Mesendoderm (in vitro differentiated cells): ENCODE measurements around the gene PRKCB.

ENCODE experiments used
- DNase-seq: peaks from one replicate; pipeline ENCODE4 v3.0.0; 2013
- H2AK5ac ChIP-seq: 2 replicates; pipeline ENCODE4 v1.6.1; 2013; ENCODE audit warnings: low read length, inconsistent platforms
- H2BK120ac ChIP-seq: 2 replicates; pipeline ENCODE4 v1.6.1; 2013; ENCODE audit warnings: low read depth, mild to moderate bottlenecking, low read length, moderate library complexity, mixed read lengths
- H2BK15ac ChIP-seq: replicated peaks from 2 replicates; pipeline ENCODE4 v1.6.1; 2013; ENCODE audit warnings: low read depth, mild to moderate bottlenecking, moderate library complexity
- H2BK5ac ChIP-seq: 2 replicates; pipeline ENCODE4 v1.6.1; 2013; ENCODE audit warnings: low read length, inconsistent platforms
- H3K18ac ChIP-seq: 2 replicates; pipeline ENCODE4 v1.6.1; 2013; ENCODE audit warnings: mild to moderate bottlenecking, low read length, mixed read lengths
- H3K23ac ChIP-seq: one replicate; pipeline ENCODE4 v1.6.1; 2013; ENCODE audit warnings: low read length
- H3K27ac ChIP-seq: 2 replicates; pipeline ENCODE4 v1.5.1; 2013; ENCODE audit warnings: low read depth, mild to moderate bottlenecking, inconsistent platforms, low read length, moderate library complexity
- H3K27me3 ChIP-seq: 2 replicates; pipeline ENCODE4 v1.6.1; 2013; ENCODE audit warnings: low read length, control low read depth, mild to moderate bottlenecking, inconsistent platforms; ENCODE audit not compliant: insufficient read depth, poor library complexity
- H3K36me3 ChIP-seq: 2 replicates; pipeline ENCODE4 v1.6.1; 2013; ENCODE audit warnings: low read length, inconsistent platforms; ENCODE audit not compliant: control insufficient read depth, insufficient read depth
- H3K4ac ChIP-seq: one replicate; pipeline ENCODE4 v1.6.1; 2013; ENCODE audit warnings: low read depth, mild to moderate bottlenecking, low read length, moderate library complexity
- H3K4me1 ChIP-seq: 2 replicates; pipeline ENCODE4 v1.6.1; 2013; ENCODE audit warnings: low read depth, low read length, inconsistent platforms; ENCODE audit not compliant: control insufficient read depth
- H3K4me2 ChIP-seq: 2 replicates; pipeline ENCODE4 v1.6.1; 2013; ENCODE audit warnings: low read length
- H3K4me3 ChIP-seq: 2 replicates; pipeline ENCODE4 v1.5.1; 2013; ENCODE audit warnings: mild to moderate bottlenecking, low read length
- H3K56ac ChIP-seq: one replicate; pipeline ENCODE4 v1.6.1; 2013; ENCODE audit warnings: low read length
- H3K79me1 ChIP-seq: 2 replicates; pipeline ENCODE4 v1.6.1; 2013; ENCODE audit warnings: low read length, inconsistent platforms
- H3K79me2 ChIP-seq: 2 replicates; pipeline ENCODE4 v1.6.1; 2013; ENCODE audit warnings: mild to moderate bottlenecking, low read length; ENCODE audit not compliant: control insufficient read depth, insufficient read depth
- H3K9ac ChIP-seq: 2 replicates; pipeline ENCODE4 v1.6.1; 2013; ENCODE audit warnings: low read length, inconsistent platforms
- H4K5ac ChIP-seq: one replicate; pipeline ENCODE4 v1.6.1; 2013; ENCODE audit warnings: low read length
- H4K8ac ChIP-seq: one replicate; pipeline ENCODE4 v1.6.1; 2013; ENCODE audit warnings: low read depth, mild to moderate bottlenecking, control low read depth, low read length, moderate library complexity
- WGBS: extraction: QIAGEN DNeasy Blood & Tissue Kit; methylation state at CpG from one replicate; pipeline ENCODE4 v1.1.7; 2013; ENCODE audit warnings: low lambda C conversion rate, missing lambda C conversion rate; ENCODE audit not compliant: insufficient coverage; ENCODE audit errors: extremely low coverage; 5-methylcytosine and 5-hydroxymethylcytosine counted together

Gene PRKCB

DNA sequence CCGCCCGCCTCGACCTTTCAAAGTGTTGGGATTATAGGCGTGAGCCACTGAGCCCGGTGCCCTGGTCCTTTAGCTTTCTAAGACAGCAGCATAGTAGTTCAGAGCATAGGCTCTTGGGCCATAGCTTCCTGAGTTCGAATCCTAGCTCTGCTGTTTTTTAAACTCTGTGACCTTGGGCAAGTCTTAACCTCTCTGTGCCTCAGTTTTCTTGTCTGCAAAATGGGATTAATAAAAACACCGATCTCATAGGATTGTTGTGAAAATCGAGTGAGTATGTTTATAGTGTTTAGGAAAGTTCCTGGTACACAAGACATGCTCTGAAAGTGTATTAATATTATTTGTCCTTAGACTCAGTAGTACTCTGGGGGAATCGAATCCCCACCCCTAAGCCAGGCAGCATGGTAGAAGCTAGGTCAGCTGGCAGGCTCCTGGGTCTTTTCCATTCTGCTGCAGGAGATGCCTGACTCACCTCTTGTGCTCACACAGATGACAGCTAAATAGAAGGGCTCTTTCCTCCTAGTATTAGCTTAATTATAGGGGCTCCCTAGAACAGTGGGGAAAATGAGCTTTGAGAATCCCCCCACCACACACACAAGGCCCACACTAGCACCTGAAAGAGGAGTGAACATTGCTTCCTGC is 44.1 kb downstream of the PRKCB start:
- Histone ChIP-seq H3K18ac (no peak overlapping the region), H4K5ac (no peak overlapping the region), H3K23ac (no peak overlapping the region), H4K8ac (no peak overlapping the region), H2BK120ac (no peak overlapping the region), H3K27me3 (no peaks in the 10 kb centered on the region), H3K79me2 (no peaks in the 10 kb centered on the region), H3K4ac (no peak overlapping the region), H3K4me1 (no peaks in the 10 kb centered on the region), H3K79me1 (no peaks in the 10 kb centered on the region), H3K56ac (no peak overlapping the region), H3K9ac (no peak overlapping the region), H2BK15ac (no peak overlapping the region), H3K27ac (no peak overlapping the region), H3K4me2 (no peak overlapping the region), H3K36me3 (no peaks in the 10 kb centered on the region), H2AK5ac (no peak overlapping the region), H2BK5ac (no peak overlapping the region), H3K4me3 (no peak overlapping the region)
- DNase-seq, result no peak
- WGBS, result no CpG with 5 or more reads among the region's 9 CpGs

DNA sequence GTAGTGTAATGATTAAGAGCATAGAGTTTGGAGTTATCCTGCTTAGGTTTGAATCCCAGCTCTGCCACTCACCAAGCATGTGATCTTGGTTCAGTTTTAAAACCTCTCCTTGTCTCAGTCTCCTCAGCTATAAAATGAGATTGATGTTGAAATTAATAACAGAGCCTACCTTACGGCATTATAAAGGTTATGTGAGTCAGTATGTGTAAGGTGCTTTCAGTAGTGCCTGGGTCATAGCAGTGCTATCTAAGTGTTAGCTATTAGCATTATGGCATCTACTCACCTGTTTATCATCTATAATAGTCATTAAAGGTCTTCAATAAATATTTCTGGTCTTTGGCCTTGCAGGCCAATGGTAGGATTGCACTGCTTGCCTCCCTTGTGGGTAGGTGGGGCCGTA is 53.4 kb downstream of the PRKCB start:
- no peak overlapping the region for H3K4me3 ChIP-seq

DNA sequence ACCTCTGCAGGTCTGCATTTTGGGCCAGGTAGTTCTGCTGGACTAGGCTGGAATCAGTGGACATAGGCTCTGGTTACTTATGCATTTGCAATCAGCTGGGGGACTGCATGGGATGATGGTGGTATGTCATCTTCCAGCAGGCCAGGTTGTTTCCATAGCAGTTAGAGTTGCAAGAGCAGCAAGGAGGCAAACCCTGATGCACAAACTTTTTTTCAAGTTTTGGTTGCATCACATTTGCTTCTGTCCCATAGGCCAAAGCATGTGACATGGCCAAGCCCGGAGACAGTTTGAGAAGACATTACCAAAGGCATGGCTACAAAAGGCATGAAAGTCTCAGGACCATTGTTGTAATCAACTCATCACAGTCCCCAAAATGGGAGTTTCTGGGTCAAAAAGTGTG is 58.2 kb downstream of the PRKCB start:
- Histone ChIP-seq H3K36me3 (no peaks in the 10 kb centered on the region), H3K23ac (no peak overlapping the region), H3K27me3 (no peaks in the 10 kb centered on the region), H4K5ac (no peak overlapping the region), H3K79me1 (no peaks in the 10 kb centered on the region), H3K4me2 (no peak overlapping the region), H4K8ac (no peak overlapping the region), H3K4ac (no peak overlapping the region), H2BK120ac (no peak overlapping the region), H3K4me3 (no peak overlapping the region), H3K79me2 (no peaks in the 10 kb centered on the region), H2AK5ac (no peak overlapping the region), H3K9ac (no peak overlapping the region), H2BK5ac (no peak overlapping the region), H3K56ac (no peak overlapping the region), H2BK15ac (no peak overlapping the region), H3K27ac (no peak overlapping the region), H3K18ac (no peak overlapping the region), H3K4me1 (no peaks in the 10 kb centered on the region)
- WGBS, result no CpG with 5 or more reads among the region's 1 CpG
- no peak for DNase-seq

More for the DNA sequence above, 53.4 kb downstream of the PRKCB start:
- Histone ChIP-seq H4K8ac (no peak overlapping the region), H3K4ac (no peak overlapping the region), H2BK5ac (no peak overlapping the region), H2AK5ac (no peak overlapping the region), H3K4me1 (no peaks in the 10 kb centered on the region), H3K56ac (no peak overlapping the region), H2BK120ac (no peak overlapping the region), H4K5ac (no peak overlapping the region), H3K27me3 (no peaks in the 10 kb centered on the region), H3K79me2 (no peaks in the 10 kb centered on the region), H3K79me1 (no peaks in the 10 kb centered on the region), H3K9ac (no peak overlapping the region), H3K27ac (no peak overlapping the region), H3K23ac (no peak overlapping the region), H3K36me3 (no peaks in the 10 kb centered on the region), H2BK15ac (no peak overlapping the region), H3K4me2 (no peak overlapping the region), H3K18ac (no peak overlapping the region)
- WGBS, result no CpG with 5 or more reads among the region's 2 CpGs
- no peak for DNase-seq

DNA sequence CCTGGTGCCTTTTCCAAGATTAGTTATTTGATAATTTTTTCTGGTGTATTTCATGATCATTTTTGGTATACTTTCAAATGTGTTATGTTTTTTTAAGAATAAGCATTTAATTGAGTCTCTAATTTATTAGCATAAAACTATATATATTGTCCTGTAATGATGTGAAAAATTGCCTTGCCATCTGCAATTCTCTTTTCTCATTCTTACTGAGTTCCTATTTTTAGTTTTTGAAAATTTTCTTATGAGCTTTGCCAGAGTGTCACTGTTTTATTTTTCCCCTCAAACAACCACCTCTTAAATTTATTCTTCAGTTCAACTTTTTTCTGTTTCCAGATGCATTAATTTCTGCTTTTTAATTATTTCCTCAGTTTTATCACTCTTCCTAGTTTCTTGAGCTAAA is 59.3 kb downstream of the PRKCB start:
- Histone ChIP-seq H3K4me1 (no peaks in the 10 kb centered on the region), H3K36me3 (no peaks in the 10 kb centered on the region), H3K4ac (no peak overlapping the region), H2AK5ac (no peak overlapping the region), H4K5ac (no peak overlapping the region), H2BK5ac (no peak overlapping the region), H3K23ac (no peak overlapping the region), H3K4me2 (no peak overlapping the region), H3K56ac (no peak overlapping the region), H2BK120ac (no peak overlapping the region), H3K79me2 (no peaks in the 10 kb centered on the region), H3K27ac (no peak overlapping the region), H3K9ac (no peak overlapping the region), H3K79me1 (no peaks in the 10 kb centered on the region), H2BK15ac (no peak overlapping the region), H3K4me3 (no peak overlapping the region), H3K18ac (no peak overlapping the region), H3K27me3 (no peaks in the 10 kb centered on the region), H4K8ac (no peak overlapping the region)
- DNase-seq, result no peak

DNA sequence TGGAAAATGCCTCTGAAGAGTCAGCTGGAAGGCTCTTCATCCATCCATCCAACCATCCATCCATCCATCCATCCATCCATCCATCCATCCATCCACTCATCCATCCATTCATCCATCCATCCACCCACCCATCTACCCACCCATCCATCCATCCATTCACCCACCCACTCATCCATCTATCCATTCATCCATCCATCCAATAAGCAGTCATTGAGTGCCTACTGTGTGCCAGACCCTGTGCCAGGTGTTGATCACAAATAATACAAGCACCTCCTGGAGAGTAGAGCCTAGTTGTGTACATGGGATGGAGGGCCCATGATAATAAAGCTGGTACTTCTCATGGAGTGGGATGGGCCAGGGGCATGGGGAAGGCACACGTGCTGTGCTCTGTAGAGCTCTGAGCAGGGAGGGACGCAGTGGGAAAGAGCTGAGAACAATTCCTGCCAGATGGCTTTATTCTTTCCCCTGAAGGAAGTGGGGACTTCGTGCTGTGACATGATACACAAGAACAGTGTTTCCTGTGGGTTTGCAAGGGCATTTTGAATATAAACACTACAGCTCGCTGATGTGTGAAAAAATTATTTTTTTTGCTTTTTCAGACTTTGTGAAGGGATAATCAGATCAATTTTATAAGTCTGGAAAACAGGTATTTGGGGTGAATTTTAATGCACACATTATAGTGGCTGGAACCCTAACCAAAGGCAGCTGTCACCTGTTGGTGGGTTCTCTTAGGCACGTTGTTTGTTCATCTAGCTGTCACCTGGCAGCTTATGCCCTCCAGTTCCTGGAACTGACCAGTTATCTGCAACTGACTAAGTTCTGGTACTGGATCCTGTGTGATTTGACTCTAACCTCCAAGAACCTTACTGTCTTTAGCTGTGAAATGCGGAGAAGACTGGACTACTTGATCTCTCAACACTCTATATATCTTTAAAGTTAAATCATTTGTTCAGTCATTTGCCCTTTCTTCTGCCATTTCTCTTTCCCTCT is 61.3 kb downstream of the PRKCB start:
- H3K18ac ChIP-seq, result no peak overlapping the region
- H3K56ac ChIP-seq, result no peak overlapping the region
- H2BK120ac ChIP-seq, result no peak overlapping the region
- no peaks in the 10 kb centered on the region for H3K27me3 ChIP-seq
- H2BK5ac ChIP-seq, result no peak overlapping the region
- H3K79me2 ChIP-seq, result no peaks in the 10 kb centered on the region
- no peak overlapping the region for H4K8ac ChIP-seq
- no peak for DNase-seq
- peaks cover 4% of the 10 kb centered on the region for H3K4me1 ChIP-seq
- H3K4ac ChIP-seq, result no peak overlapping the region
- no peak overlapping the region for H3K4me2 ChIP-seq
- no peak overlapping the region for H3K4me3 ChIP-seq
- no peak overlapping the region for H4K5ac ChIP-seq
- H3K79me1 ChIP-seq, result no peaks in the 10 kb centered on the region
- no peak overlapping the region for H3K9ac ChIP-seq
- no CpG with 5 or more reads among the region's 6 CpGs for WGBS
- no peaks in the 10 kb centered on the region for H3K36me3 ChIP-seq
- H3K23ac ChIP-seq, result no peak overlapping the region
- no peak overlapping the region for H2AK5ac ChIP-seq
- H2BK15ac ChIP-seq, result no peak overlapping the region
- no peak overlapping the region for H3K27ac ChIP-seq
